Activated CD4-positive, CD25-positive, alpha-beta regulatory T cell treated with anti-CD3 and anti-CD28 coated beads, Interleukin-2, amount 50 U/mL, for 72 hours (primary cell): ENCODE measurements around the gene ITPR1.

Experiments used
- DNase-seq: peaks from one replicate; pipeline ENCODE4 v3.0.0; 2021

The ITPR1 gene

GRCh38 chr3:4765212-4765611 lies 272.1 kb downstream of the ITPR1 start:
- no peak for DNase-seq

- no peak for DNase-seq
These were observed 273.1 kb downstream of the ITPR1 start for GRCh38 chr3:4766263-4766662.

- no peak for DNase-seq
These were observed 273.8 kb downstream of the ITPR1 start for GRCh38 chr3:4766716-4767499.

GRCh38 chr3:4768021-4768420 lies 274.9 kb downstream of the ITPR1 start:
- DNase-seq: no peak

DNA sequence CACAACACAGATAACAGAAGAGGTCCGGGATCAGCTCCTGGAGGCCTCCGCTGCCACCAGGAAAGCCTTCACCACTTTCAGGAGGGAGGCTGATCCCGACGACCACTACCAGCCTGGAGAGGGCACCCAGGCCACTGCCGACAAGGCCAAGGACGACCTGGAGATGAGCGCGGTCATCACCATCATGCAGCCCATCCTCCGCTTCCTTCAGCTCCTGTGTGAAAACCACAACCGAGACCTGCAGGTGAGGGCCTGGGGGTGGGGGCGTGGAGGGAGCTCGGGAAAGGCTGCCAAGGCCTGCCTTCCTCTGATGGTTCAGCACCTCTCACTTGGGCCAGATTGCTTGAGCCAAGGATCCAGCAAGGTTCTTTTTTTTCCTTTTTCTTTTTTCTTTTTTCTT lies 275.4 kb downstream of the ITPR1 start:
- no peak for DNase-seq

GRCh38 chr3:4770561-4770960 lies 277.4 kb downstream of the ITPR1 start:
- no peak for DNase-seq

- no peak for DNase-seq
These were observed 278.1 kb downstream of the ITPR1 start for GRCh38 chr3:4771243-4771642.

DNA sequence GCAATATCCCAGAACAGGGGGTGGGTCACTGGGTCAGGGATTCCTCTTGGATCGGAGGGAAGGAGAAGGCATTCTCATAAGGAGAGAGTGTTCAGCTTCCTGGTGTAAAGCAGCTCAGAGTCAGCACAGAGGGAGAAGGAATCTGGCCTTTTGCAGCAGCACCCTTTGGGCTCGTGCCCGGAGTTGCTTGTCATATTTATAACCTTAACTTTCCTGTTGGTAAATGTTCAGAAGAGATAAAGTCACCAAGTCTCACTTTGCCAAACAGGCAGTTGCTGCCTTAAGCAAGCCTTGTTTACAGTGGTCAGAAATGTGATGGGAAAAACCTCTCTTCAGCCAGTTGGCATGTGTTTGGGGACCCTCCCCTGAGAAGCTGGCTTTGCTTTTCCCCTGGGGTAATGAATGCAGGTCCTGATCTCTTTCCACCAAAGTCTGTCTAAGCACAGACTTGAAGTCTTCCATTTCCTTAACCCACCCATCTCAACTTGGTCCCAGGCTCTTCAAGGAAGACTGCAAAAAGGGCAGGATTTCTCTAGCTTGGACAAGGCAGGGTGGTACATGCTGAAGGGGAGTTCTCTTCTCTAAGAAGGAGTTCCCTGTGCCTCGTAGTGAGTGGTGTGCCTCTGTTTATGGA lies 279.1 kb downstream of the ITPR1 start:
- no peak for DNase-seq

- DNase-seq: no peak
These were observed 279.7 kb downstream of the ITPR1 start for GRCh38 chr3:4772858-4773257.

DNA sequence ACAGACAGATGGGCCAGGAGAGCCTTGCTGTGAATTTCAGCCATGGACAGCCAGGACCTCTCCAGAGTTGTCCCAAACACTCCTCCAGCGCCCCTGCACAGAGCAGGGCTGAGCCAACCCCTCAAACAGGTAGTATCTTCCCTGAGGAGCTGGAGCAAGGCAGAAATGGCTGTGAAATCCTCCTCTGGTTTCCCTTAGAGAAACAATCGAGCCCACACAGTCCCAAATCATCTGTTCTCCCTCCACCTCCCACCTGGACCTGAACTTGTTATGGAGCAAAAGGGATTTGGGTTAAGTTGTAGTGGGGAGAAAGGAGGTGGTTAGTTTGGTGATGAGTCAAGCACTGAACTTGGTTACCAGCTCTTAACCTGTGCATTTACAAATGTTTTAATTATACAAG lies 280.4 kb downstream of the ITPR1 start:
- DNase-seq: no peak

DNA sequence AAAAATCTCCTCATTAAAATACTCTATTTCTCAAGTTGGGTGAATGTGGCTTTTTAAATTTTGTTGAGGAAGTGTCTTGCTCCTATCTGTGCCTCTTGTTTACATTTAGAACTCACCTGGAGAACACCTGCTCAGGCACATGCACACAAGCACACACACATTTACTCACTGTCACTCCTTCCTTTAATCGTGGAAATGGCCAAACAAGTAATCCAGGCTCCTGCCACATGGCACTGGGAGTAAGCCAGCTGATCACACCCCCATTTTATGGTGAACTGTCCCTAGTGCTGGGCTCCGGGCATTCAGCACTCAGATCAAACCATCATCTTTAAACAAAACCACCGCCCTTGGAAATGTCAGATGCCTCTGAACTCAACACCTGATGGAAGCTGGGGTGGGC lies 281.4 kb downstream of the ITPR1 start:
- DNase-seq: no peak

- DNase-seq: no peak
These were observed 283.3 kb downstream of the ITPR1 start for GRCh38 chr3:4776399-4776979.

GRCh38 chr3:4776980-4777581 lies 283.9 kb downstream of the ITPR1 start:
- DNase-seq: no peak

GRCh38 chr3:4778119-4778518 lies 285.0 kb downstream of the ITPR1 start:
- DNase-seq: no peak

- no peak for DNase-seq
These were observed 285.6 kb downstream of the ITPR1 start for GRCh38 chr3:4778740-4779139.

- no peak for DNase-seq
These were observed 287.4 kb downstream of the ITPR1 start for GRCh38 chr3:4780545-4780957.

DNA sequence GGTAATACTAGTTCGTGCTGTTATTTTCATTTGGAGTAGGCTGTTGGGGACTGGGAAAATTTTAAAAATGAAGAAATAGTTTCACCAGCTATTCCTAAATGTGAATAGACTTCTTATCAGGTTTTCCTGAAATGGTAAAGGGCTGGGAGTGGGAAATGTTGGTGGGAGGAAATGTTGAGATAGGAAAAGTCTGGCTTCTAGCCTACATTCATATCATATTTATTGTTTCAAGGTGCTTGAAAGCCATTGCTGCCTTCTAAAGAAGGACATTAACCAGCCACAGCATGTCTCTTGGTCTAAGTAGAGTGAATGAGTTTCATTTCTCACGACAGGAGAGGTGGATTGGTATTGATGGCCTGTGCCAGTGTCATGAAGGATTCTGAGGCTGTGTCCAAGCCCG lies 288.9 kb downstream of the ITPR1 start:
- no peak for DNase-seq

DNA sequence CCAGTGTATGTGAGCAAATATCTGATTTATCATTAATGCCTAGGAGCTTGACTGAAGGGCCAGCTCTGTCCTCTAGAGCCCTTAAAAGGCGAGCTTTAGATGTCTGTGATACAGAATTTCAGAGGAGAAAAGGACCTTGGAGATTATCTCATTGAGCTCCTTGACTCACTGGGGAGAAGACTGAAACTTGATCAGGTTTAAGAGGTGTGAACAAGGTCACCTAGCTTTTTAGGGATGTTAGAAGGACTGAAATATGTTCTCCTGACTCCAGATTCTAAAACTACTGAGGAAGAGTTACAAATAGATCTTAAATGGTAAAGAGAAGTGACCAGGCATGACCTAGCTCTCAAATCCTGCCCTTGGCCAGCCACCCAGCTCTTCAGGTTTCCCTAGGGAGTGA lies 292.4 kb downstream of the ITPR1 start:
- DNase-seq: no peak

GRCh38 chr3:4786431-4786830 lies 293.3 kb downstream of the ITPR1 start:
- DNase-seq: no peak

- DNase-seq: no peak
These were observed 298.2 kb downstream of the ITPR1 start for GRCh38 chr3:4791358-4791757.

DNA sequence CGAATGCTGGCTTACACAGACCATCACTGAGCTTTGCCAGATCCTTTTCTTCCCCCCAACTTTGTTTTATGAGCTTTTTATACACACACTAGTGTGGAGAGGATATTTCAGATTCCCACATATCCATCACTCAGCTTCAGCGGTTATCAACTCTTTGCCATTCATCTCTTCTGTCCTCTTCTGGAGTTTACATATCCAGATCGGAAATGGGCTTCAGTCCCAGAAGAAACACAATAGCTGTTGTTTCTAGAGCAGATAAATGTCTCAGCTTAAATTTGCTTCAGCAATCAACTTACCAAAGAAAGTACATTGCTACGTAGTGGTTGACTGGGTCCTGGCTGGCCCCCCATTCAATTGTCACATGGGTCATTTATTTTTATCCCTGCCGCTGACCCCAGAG lies 300.2 kb downstream of the ITPR1 start:
- no peak for DNase-seq

DNA sequence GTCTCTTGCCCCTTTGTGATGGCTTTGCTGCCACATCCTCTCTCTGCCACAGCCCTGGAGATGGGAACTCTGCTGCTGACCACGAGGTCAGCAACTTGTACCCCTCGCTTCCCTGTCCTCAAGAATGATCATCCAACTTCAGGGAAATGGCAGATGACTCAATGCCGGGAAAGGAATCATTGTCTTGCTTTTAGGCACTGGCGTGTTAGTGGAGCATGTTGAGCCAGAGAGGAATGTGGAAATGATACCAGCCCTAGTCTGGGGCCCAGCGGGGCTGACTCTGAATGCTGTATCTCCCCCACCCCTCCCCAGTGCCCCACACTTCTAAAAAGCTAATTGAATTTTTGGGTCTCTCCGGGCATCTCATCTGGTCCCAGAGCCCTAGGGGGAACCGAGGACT lies 301.2 kb downstream of the ITPR1 start:
- no peak for DNase-seq

DNA sequence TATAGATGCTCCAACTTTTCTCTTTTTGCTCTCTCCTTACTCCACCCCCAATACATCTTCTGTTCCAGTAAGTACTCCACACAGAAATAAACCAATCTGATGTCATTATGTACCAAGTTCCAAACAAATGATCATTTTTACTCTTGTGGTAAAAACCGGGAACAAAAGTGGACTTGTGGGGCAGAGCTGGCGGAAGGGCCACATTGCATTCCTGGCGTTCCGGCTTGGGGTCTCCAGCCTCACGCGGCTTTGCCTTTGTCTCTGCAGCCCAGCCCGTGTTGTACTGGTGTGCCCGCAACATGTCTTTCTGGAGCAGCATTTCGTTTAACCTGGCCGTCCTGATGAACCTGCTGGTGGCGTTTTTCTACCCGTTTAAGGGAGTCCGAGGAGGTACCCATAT lies 301.6 kb downstream of the ITPR1 start:
- DNase-seq: no peak

DNA sequence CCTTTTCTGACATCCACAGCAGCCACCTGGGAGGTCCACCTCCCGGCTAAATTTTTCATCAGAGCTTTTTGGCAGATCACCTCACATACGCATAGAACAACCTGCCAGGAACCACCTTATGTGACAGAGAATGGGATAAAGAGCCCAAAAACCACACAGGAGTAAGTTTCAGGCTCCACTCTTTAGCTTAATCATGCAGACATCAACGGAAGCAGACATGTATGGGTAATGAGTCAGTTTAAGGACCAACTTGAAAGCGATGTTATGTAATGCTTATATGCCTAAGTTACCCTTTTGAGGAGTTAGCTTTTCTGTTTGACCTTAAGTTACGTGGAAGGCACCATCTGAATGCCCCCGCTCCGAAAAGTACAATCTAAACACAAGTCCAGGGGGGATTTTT lies 302.8 kb downstream of the ITPR1 start:
- no peak for DNase-seq
